T-helper 2 cell (primary cell): Measurements from ENCODE around the gene SRGAP3.

ENCODE experiments used
- DNase-seq, 5 experiments: peaks; one replicate each; pipeline versions ENCODE4 v3.0.0 to v3.0.0-alpha.2; 2012 to 2022

Gene SRGAP3

DNA sequence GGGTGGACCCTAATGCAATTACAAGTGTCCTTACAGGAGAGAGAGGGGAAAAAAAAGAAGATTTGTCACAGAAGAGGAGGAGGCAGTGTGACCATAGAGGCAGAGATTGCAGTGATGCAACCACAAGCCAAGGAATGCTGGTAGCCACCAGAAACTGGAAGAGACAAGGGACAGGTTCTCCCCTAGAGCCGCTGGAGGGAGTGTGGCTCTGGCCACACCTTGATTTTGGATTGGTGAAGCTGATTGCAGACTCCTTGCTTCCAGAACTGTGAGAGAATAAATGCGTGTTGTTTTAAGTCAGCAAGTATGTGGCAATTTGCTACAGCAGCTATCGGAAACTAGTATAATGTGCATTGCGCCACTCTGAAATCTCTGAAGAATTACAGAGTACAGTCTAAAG lies 110.1 kb downstream of the SRGAP3 start:
- DNase-seq, result no peak

- no peak for DNase-seq
Observed at GRCh38 chr3:9137676-9138075, 111.8 kb downstream of the SRGAP3 start.

GRCh38 chr3:9136746-9137465 lies 112.5 kb downstream of the SRGAP3 start:
- no peak for DNase-seq

GRCh38 chr3:9135930-9136525 lies 113.4 kb downstream of the SRGAP3 start:
- DNase-seq, result no peak

GRCh38 chr3:9135526-9135925 lies 113.9 kb downstream of the SRGAP3 start:
- DNase-seq, result no peak

GRCh38 chr3:9133656-9134055 lies 115.8 kb downstream of the SRGAP3 start:
- DNase-seq, result no peak

DNA sequence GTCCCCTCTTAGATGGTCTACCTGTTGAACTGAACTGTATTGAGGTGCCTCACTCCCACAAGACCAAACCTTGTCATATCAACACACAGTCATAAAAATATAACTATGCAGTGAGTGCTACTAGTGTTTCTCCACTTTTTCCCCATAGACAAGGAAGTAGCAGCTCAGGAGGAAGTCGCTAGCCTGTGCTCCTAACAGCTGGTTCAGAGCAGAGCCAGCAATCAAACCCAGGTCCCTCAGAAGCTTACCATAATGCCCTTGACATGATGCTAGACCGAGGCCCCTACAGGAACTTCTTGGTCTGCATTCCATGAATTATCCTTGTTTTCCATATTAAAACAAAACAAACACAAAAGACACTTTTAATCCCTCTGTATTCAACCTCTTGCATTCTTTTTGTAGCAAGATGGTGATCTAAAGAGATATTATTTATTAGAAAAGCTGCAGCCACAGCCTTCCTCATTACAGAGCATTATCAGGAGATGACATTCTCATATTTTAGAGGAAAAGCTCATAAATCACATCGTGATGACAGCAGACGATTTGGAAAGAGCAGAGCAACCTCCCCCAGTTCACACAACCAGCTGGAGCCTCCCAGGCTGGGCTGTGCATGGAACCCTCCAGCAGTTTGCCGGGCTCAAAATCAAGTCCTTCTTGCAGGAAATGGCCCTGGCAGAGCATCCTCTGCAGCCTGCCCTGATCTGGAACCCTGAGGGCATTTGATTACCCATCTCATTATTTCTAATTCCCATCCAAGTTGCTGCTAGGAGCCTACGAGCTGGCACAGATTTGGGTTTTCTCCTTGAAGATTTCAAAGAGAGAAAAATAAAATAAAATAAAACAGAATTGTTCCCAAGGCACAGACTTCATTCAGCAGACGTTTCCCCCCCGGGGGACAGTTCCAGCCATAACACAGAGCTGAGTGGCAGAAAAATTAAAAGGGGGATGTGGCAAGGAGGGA lies 118.8 kb downstream of the SRGAP3 start:
- no peak for DNase-seq

GRCh38 chr3:9129365-9129764 lies 120.1 kb downstream of the SRGAP3 start:
- no peak for DNase-seq

DNA sequence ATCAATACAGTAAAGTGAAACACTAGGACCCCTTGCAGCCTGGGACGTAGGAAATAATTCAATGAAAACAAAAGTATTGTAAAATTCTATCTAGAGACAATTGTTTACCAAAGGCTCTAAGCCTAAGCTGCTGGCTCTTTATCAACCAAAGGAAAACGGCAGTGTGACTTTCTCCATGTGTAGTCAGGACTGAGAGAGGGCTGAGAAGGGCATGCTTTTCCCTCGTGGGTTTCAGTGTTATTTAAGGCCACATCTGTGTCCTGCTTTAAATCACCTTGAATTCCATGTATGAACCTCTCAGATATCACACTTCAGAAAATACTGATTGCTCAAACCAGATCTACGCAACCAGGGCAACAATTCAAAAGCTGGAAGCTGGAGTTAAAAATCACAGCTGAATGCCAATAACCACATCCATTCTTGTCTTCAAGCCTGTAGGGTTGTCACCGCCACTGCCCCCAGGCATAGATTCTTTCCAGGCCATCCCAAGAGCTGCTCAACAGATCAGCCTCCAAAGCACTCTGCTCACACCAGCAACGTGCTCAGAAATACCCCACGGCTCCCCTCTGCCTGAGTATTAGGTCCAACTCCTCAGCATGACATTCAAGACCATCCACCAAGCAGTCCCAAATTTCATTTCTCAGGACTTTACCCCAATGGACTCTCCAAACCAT lies 124.0 kb downstream of the SRGAP3 start:
- DNase-seq, result no peak

- DNase-seq, result no peak
Observed at GRCh38 chr3:9124730-9125129, 124.7 kb downstream of the SRGAP3 start.

- DNase-seq, result no peak
Observed at GRCh38 chr3:9123840-9124239, 125.6 kb downstream of the SRGAP3 start.

DNA sequence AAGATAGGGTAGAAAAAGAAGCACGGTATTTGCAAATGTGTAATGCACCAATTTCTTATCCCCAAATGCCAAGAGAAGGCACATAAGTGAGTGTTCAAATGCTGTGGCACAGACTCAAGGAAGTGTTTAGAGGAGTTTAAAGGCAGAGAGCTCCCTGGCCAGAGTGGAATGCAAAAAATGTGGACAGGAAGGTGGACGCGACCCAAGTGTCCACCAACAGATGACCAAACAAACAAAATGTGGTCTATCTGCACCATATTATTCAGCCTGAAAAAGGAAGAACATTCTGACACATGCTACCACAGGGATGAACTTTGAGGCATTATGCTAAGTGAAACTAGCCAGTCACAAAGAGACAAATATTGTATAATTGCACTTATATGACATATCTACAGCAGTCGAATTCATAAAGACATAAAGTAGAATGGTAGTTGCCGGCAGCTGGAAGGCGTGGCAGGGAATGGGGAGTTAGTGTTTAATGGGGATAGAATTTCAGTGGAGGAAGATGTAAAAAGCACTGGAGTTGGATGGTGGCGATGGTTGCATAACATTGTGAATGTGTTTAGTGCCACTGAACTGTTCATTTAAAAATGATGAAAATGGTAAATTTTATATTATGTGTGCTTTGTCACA lies 126.6 kb downstream of the SRGAP3 start:
- no peak for DNase-seq

DNA sequence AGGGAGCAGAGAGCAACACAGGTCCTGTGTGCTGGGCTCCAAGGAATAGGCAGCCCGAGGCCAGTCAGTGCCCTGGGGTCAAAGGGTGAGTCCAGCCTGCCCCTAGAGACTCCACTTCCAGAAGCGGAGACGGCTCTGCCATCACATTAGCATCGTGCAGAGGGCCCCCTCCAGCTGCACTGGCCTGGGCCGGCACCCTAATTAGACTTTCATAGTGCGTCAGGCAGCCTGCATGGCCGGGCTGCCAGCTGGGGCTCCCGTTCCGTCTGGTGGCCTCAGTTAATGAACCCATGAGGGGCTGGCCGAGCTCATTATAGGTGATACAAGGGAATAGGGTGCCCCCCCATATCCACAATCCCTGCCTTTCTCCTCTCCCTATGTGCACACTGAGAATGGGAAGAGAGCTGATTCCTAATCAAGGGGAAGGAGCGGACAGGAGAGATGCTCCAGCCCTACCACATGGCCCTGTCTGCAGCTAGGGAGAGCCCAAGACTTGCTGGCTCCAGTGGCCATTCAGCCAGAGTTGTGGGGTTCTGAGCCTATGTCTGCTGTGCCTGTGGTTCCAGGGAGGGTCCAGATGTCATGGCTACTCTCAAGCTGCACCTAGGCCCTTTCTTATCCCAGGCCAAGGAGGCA lies 128.0 kb downstream of the SRGAP3 start:
- no peak for DNase-seq

GRCh38 chr3:9119331-9119730 lies 130.1 kb downstream of the SRGAP3 start:
- no peak for DNase-seq

- DNase-seq, result no peak
Observed at GRCh38 chr3:9118222-9118621, 131.2 kb downstream of the SRGAP3 start.

DNA sequence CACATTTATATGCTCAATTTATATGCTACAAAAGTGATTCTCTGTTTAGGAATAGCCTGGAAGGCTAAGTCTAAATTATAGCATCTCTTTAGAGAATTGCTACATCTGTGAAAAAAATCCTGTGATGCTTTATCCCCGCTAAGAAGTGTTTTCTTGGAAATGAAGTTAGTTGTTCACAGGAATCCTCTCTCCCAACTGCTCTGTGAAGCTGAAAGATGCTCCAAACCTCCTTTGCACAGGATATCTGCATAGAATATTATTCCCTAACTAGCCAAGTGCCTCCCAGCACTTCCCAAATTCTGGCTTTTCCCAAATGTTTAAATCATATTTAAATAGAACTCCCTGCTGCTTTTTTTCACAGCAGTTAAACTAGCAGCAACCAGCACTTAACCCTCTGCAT lies 132.2 kb downstream of the SRGAP3 start:
- DNase-seq, result no peak

GRCh38 chr3:9116336-9116735 lies 133.1 kb downstream of the SRGAP3 start:
- no peak for DNase-seq

DNA sequence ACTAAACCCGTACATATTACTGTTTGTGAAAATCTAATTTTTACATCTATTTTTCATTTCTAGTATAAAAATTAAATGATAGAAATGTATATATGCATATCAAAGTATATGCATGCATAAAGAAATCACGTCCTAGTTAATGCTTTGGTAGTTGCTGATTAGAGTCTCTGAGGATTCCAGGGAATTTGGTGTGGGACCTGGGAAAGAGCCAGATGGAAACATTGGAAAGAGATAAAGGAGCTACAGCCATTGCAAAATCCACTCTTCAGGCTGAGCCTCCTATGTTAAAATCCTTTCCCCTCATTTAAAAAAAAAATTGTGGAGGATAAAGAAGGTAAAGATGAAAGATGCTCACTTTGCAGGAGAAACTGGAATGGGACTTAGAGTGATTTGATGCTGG lies 134.1 kb downstream of the SRGAP3 start:
- no peak for DNase-seq

DNA sequence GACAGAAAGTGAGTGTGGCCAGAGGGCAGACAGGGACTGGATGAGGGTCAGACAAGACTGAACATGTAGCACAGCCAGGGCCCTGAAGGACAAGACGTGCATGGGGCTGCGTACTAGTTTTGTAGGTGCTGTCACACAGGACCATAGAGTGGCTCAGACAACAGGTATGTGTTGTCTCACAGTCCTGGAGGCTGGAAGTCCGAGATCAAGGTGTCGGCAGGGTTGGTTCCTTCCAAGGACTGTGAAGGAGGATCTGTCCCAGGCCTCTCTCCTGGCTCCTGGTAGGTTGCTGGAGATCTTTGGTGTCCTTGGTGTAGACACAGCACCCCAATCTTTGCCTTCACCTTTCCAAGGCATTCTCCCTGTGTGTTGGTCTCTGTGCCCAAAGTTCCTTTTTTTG lies 136.4 kb downstream of the SRGAP3 start:
- no peak for DNase-seq

DNA sequence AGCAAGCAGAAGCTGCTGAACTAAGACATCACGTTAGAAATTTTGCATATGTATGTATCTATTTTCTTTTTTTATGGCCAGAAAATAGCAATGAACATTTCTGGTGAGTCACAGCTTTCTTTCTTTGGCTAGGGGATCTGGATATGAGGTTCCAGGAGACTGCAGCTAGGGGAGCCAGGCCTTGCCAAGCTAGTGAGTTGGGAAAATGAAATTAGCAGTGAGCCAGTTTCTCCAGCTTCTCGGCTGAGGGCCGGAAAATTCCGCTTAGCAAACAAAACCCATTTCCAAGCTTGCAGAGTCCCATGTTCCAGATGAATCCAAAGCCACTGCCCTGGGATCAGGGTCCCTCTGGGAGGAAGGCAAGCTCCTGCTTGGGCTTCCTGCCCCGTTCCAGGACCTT lies 137.6 kb downstream of the SRGAP3 start:
- DNase-seq, result no peak

GRCh38 chr3:9111417-9111816 lies 138.0 kb downstream of the SRGAP3 start:
- DNase-seq, result no peak

DNA sequence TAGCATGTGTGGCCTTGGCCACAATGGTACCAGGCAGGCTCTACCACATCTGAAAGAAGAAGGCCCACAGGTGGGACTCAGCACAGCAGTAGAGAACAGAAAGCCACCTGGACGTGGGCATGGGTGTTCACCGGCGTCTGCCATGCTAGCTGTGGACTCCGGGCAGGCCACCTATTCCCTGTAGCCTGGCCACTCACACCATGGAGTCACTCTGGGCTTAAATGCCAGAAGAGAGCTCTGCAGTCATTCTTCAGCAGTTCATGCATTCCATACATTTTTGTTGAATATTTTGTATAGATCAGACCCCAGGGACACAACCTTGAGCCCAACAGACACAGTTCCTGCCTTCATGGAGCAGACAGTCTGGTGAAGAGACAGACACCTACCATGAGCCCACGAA lies 138.6 kb downstream of the SRGAP3 start:
- DNase-seq, result no peak
